Neuron (in vitro differentiated cells): ENCODE data around the gene COL9A2.

Experiments used
- H2AFZ ChIP-seq: one replicate; pipeline ENCODE4 v1.6.1; 2013; ENCODE audit warnings: low read depth, mild to moderate bottlenecking, inconsistent platforms, low read length, moderate library complexity
- H3K27me3 ChIP-seq: one replicate; pipeline ENCODE4 v1.6.1; 2013; ENCODE audit warnings: low read length; ENCODE audit not compliant: insufficient read depth
- H3K36me3 ChIP-seq: one replicate; pipeline ENCODE4 v1.6.1; 2013; ENCODE audit warnings: low read length; ENCODE audit not compliant: insufficient read depth
- H3K4me1 ChIP-seq: one replicate; pipeline ENCODE4 v1.6.1; 2013; ENCODE audit warnings: low read length; ENCODE audit not compliant: insufficient read depth
- H3K4me3 ChIP-seq: 2 replicates; pipeline ENCODE4 v1.5.1; 2013; ENCODE audit warnings: mild to moderate bottlenecking, low read length, moderate library complexity
- H3K9me3 ChIP-seq: one replicate; pipeline ENCODE4 v1.6.1; 2013; ENCODE audit warnings: low read length

The COL9A2 gene

GRCh38 chr1:40274331-40274730 is 42.8 kb downstream of the COL9A2 start:
- no peaks in the 10 kb centered on the region for H3K4me1 ChIP-seq
- H3K9me3 ChIP-seq = no peaks in the 10 kb centered on the region
- no peaks in the 10 kb centered on the region for H3K27me3 ChIP-seq
- no peak overlapping the region for H3K4me3 ChIP-seq
- H2AFZ ChIP-seq = no peak overlapping the region
- peaks cover 67% of the 10 kb centered on the region for H3K36me3 ChIP-seq

DNA sequence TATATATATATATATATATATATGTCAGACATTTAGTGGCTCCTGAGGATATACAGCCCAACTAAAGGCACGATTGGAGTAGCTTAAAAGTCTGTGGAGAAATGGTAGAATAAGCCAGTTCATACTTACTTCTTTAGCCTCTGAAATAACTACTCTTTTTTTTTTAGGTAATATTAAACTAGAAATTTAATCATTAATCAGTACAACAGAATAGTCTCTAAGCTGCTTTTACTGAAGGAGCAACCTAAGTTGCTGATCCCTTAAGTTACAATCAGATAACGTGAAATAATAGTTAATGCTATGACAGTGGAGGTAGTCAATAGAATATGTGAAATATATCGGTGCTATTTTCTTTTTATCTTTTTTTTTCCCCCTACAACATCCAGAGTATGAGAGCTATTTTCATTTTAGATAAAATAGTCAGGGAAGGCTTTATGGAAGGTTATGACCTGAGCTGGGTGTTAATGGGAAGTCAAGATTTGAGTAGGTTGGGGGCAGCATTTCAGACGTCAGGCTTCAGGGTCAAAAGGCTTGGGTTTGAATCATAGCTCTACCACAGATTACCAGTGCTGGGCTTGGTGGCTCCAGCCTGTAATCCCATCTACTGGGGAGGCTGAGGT is 43.4 kb downstream of the COL9A2 start:
- no peaks in the 10 kb centered on the region for H3K9me3 ChIP-seq
- H3K4me1 ChIP-seq = no peaks in the 10 kb centered on the region
- H3K36me3 ChIP-seq = peaks cover 67% of the 10 kb centered on the region
- no peaks in the 10 kb centered on the region for H3K27me3 ChIP-seq
- H3K4me3 ChIP-seq = no peak overlapping the region
- no peak overlapping the region for H2AFZ ChIP-seq

DNA sequence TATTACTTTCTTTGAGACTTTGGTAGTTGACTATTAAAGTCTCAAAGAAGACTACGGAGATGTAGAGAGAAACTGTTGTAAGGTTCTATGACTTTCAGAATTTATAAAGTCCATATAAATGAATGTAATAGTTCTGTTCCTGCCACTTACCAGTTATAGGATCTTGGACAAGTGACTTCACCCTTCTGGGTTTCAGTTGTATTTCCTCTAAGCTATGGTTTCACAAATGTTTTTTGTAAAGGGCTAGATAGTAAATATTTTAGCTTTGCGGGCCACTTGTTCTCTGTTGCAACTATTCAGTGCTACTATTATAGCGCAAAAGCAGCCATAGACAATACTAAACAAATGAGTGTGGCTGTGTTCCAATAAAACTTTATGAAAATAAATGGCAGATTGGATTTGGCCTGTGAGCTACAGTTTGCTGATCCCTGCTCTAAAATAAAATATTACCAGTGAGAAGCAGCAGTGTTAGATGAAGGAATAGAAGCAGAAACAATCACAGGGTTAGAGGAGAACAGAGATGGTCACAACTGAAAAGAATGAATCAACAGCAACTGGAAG is 44.4 kb downstream of the COL9A2 start:
- no peak overlapping the region for H2AFZ ChIP-seq
- H3K4me3 ChIP-seq = no peak overlapping the region
- H3K36me3 ChIP-seq = peaks cover 76% of the 10 kb centered on the region
- no peaks in the 10 kb centered on the region for H3K9me3 ChIP-seq
- H3K27me3 ChIP-seq = no peaks in the 10 kb centered on the region
- no peaks in the 10 kb centered on the region for H3K4me1 ChIP-seq

DNA sequence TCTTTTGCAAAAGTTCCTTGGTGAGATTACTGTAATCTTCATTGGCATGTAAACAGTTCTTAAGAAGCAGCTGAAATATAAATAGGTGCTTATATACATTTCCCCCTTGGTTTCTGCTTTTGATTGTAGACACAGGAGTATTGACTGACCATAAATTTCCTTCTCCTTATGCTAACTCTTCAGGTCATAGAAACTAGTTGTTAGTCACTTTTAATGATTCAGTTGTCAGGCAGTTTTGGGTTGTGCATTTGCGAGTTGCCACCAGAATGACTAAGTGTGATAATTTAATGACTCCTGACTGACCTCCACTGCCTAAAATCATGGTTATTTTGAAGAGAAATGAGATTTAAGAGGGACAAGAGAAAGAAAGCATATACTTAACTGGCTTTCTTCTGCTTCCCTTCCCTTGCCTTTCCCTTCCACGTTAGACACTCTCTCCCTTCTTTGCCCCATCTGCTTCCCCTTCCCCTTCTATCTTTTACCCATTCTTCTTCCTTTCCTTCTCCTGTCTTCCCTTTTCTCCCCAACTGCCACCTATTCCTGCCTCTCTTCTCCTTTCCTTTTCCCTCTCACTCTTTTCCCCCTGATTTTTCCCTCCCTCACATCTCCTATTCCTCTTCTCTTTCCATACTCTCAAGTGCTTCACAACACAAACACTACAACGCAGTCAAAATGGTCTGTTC is 46.8 kb downstream of the COL9A2 start:
- H3K4me1 ChIP-seq = no peaks in the 10 kb centered on the region
- H3K9me3 ChIP-seq = no peaks in the 10 kb centered on the region
- no peaks in the 10 kb centered on the region for H3K27me3 ChIP-seq
- H2AFZ ChIP-seq = no peak overlapping the region
- no peak overlapping the region for H3K4me3 ChIP-seq
- peaks cover 76% of the 10 kb centered on the region for H3K36me3 ChIP-seq

GRCh38 chr1:40268211-40268610 is 48.9 kb downstream of the COL9A2 start:
- H3K4me3 ChIP-seq = no peak overlapping the region
- H3K9me3 ChIP-seq = no peaks in the 10 kb centered on the region
- H3K36me3 ChIP-seq = peaks cover 75% of the 10 kb centered on the region
- no peaks in the 10 kb centered on the region for H3K27me3 ChIP-seq
- H2AFZ ChIP-seq = no peak overlapping the region
- H3K4me1 ChIP-seq = no peaks in the 10 kb centered on the region

GRCh38 chr1:40267767-40268187 is 49.3 kb downstream of the COL9A2 start:
- no peaks in the 10 kb centered on the region for H3K27me3 ChIP-seq
- H3K4me1 ChIP-seq = no peaks in the 10 kb centered on the region
- H3K9me3 ChIP-seq = no peaks in the 10 kb centered on the region
- H2AFZ ChIP-seq = no peak overlapping the region
- H3K4me3 ChIP-seq = no peak overlapping the region
- H3K36me3 ChIP-seq = peaks cover 76% of the 10 kb centered on the region

DNA sequence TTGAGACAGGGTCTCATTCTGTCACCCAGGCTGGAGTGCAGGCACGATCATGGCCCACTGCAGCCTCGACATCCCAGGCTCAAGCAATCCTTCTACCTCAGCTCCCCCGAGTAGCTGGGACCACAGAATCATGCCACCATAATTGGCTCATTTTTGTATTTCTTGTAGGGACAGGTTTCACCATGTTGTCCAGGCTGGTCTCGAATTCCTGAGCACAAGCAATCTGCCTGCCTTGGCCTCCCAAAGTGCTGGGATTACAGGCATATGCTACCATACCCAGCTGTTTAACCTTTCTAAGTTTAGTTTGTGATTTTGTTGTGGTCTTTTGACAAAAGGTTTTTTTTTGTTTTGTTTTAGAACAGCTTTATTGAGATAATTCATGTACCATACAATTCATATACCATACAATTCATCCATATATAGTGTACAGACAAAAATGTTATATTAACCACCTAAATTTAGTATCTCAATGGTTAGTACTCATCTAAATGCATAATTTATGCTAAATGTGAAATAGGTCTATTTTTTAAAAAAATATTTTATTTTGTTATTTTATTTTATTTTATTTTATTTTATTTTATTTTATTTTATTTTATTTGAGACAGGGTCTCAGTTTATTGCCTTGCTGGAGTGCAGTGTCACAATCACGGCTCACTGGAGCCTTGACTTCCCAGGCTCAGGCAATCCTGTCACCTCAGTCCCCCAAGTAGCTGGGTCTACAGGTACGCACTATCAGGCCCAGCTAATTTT is 50.1 kb downstream of the COL9A2 start:
- no peaks in the 10 kb centered on the region for H3K27me3 ChIP-seq
- no peak overlapping the region for H3K4me3 ChIP-seq

DNA sequence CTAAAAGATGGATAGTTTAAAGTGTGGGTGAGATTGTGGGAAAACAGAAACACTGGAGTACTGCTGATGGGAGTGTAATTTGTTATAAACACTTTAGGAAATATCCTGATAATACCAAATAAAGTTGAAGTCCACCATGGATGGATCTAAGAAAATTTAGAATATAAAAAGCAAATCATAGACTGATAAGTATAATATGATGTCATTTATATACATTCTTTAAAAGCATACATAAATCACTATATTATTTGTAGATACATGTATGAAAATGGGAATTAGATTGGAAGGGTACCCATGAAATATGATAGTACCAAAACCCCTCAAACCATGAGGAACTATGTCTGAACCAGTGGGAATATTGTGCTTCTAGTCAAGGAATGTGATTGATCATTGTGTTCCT is 51.2 kb downstream of the COL9A2 start:
- Histone ChIP-seq H3K27me3 (no peaks in the 10 kb centered on the region), H3K36me3 (peaks cover 74% of the 10 kb centered on the region), H3K4me3 (no peak overlapping the region), H2AFZ (no peak overlapping the region), H3K4me1 (no peaks in the 10 kb centered on the region), H3K9me3 (no peaks in the 10 kb centered on the region)

More for the DNA sequence above, 50.1 kb downstream of the COL9A2 start:
- Histone ChIP-seq H2AFZ (no peak overlapping the region), H3K36me3 (peaks cover 74% of the 10 kb centered on the region), H3K9me3 (no peaks in the 10 kb centered on the region), H3K4me1 (no peaks in the 10 kb centered on the region)

GRCh38 chr1:40265298-40265697 is 51.8 kb downstream of the COL9A2 start:
- Histone ChIP-seq H3K9me3 (no peaks in the 10 kb centered on the region), H3K4me3 (no peak overlapping the region), H3K36me3 (peaks cover 74% of the 10 kb centered on the region), H2AFZ (no peak overlapping the region), H3K4me1 (no peaks in the 10 kb centered on the region), H3K27me3 (no peaks in the 10 kb centered on the region)

- no peak overlapping the region for H2AFZ ChIP-seq
- H3K27me3 ChIP-seq = no peaks in the 10 kb centered on the region
- H3K9me3 ChIP-seq = no peaks in the 10 kb centered on the region
- peaks cover 71% of the 10 kb centered on the region for H3K36me3 ChIP-seq
- H3K4me3 ChIP-seq = no peak overlapping the region
- peaks cover 2% of the 10 kb centered on the region for H3K4me1 ChIP-seq
Measured at GRCh38 chr1:40264354-40264781, 52.7 kb downstream of the COL9A2 start.

DNA sequence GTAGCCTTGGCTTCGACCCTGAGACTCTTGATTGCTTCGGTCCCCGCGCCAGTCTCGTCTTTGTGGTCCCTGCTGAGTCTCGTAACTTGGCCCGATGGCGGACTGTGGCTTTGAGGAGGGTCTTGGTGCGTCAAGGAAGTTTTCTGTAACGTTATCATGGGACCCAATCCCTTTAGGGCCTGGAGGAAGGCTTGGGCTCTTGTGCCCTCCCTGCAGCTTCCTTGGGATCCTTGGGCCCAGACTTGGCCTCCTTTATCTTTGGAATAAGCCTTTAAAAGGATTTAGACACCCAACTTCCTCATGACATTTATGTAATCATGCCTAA is 58.7 kb downstream of the COL9A2 start:
- Histone ChIP-seq H2AFZ (peak overlapping the region; percentile 38), H3K27me3 (no peaks in the 10 kb centered on the region), H3K9me3 (no peaks in the 10 kb centered on the region), H3K4me1 (peaks cover 17% of the 10 kb centered on the region), H3K4me3 (peak overlapping the region; percentile 86), H3K36me3 (peaks cover 34% of the 10 kb centered on the region)

- Histone ChIP-seq H3K9me3 (no peaks in the 10 kb centered on the region), H3K4me3 (peak within 1 kb of the TSS; percentile 86), H3K36me3 (peaks cover 29% of the 10 kb centered on the region), H3K27me3 (no peaks in the 10 kb centered on the region), H3K4me1 (peaks cover 17% of the 10 kb centered on the region), H2AFZ (peak within 1 kb of the TSS; percentile 88)
Measured at GRCh38 chr1:40257688-40258444, 59.2 kb downstream of the COL9A2 start, which contains the start of gene ZMPSTE24. TSS of gene ZMPSTE24 (plus strand) at chr1:40258236. CDS start at chr1:40258272, 36 bp downstream.
